Sigmoid colon (tissue), 4 donors: Measurements from ENCODE around the gene TESPA1.

Source experiments
- CTCF ChIP-seq, 4 experiments: fragments of 450-650 bp in 3 of 4; fragments of 200-600 bp in 1 of 4; IDR thresholded peaks; one replicate each; pipeline ENCODE4 v1.5.1; 2016 to 2019; ENCODE audit warnings: antibody characterized with exemption in 4 of 4, mild to moderate bottlenecking in 3 of 4, moderate library complexity in 2 of 4
- EP300 ChIP-seq, 4 donors: sonication (generic); formaldehyde crosslinking; IDR thresholded peaks; one replicate each; pipeline ENCODE4 v1.6.1; 2017; ENCODE audit warnings: antibody characterized with exemption in 4 of 4
- POLR2A ChIP-seq, 2 donors: fragments of 450-650 bp; IDR thresholded peaks; one replicate each; pipeline ENCODE4 v1.6.1; 2016; ENCODE audit warnings: antibody characterized with exemption in 2 of 2, mild to moderate bottlenecking in 2 of 2, moderate library complexity in 2 of 2
- POLR2AphosphoS5 ChIP-seq, 4 donors: sonication (generic); formaldehyde crosslinking; IDR thresholded peaks; one replicate each; pipeline ENCODE4 v1.6.1; 2017; ENCODE audit warnings: antibody characterized with exemption in 4 of 4

- TF ChIP-seq POLR2A (IDR thresholded peaks at IDR 0.05) (no peak), CTCF (IDR thresholded peaks at IDR 0.05) (no peak), POLR2AphosphoS5 (IDR thresholded peaks at IDR 0.05) (no peak), EP300 (IDR thresholded peaks at IDR 0.05) (no peak)
Observed at GRCh38 chr12:54991991-54992375, 7.4 kb upstream of the TESPA1 start.
